Measurements from ENCODE around the gene CMKLR1. TPM values are rescaled to one million over a fixed set of nuclear protein-coding genes. Genes with fewer than 3 reads are reported as not detected.

The CMKLR1 gene
- total RNA-seq, 1 donor from 2014 or later: 0.12 TPM

- H3K4me3 ChIP-seq (ENCODE audit: low read depth, low read length): no peak overlapping the region
- no peak for DNase-seq (ENCODE audit: low read depth)
- TF ChIP-seq CTCF (conservative IDR thresholded peaks at IDR 0.05; ENCODE audit: low read depth, low read length): no peak
Observed at GRCh38 chr12:108302016-108302402, 37.1 kb downstream of the CMKLR1 start.

GRCh38 chr12:108301346-108301745 is 37.8 kb downstream of the CMKLR1 start:
- DNase-seq (ENCODE audit: low read depth): no peak
- no peak for TF ChIP-seq CTCF (conservative IDR thresholded peaks at IDR 0.05; ENCODE audit: low read depth, low read length)
- H3K4me3 ChIP-seq (ENCODE audit: low read depth, low read length): no peak overlapping the region

- no peak overlapping the region for H3K4me3 ChIP-seq (ENCODE audit: low read depth, low read length)
- no peak for TF ChIP-seq CTCF (conservative IDR thresholded peaks at IDR 0.05; ENCODE audit: low read depth, low read length)
- DNase-seq (ENCODE audit: low read depth): no peak
Observed at GRCh38 chr12:108299980-108300696, 39.0 kb downstream of the CMKLR1 start.

GRCh38 chr12:108299516-108299915 is 39.6 kb downstream of the CMKLR1 start:
- TF ChIP-seq CTCF (conservative IDR thresholded peaks at IDR 0.05; ENCODE audit: low read depth, low read length): no peak
- no peak for DNase-seq (ENCODE audit: low read depth)
- no peak overlapping the region for H3K4me3 ChIP-seq (ENCODE audit: low read depth, low read length)

- no peak overlapping the region for H3K4me3 ChIP-seq (ENCODE audit: low read depth, low read length)
- no peak for DNase-seq (ENCODE audit: low read depth)
Observed at GRCh38 chr12:108298761-108299275, 40.3 kb downstream of the CMKLR1 start.

GRCh38 chr12:108297895-108298760 is 41.0 kb downstream of the CMKLR1 start:
- no peak for DNase-seq (ENCODE audit: low read depth)
- TF ChIP-seq CTCF (conservative IDR thresholded peaks at IDR 0.05; ENCODE audit: low read depth, low read length): no peak
- no peak overlapping the region for H3K4me3 ChIP-seq (ENCODE audit: low read depth, low read length)

More at GRCh38 chr12:108298761-108299275, 40.3 kb downstream of the CMKLR1 start:
- TF ChIP-seq CTCF (conservative IDR thresholded peaks at IDR 0.05; ENCODE audit: low read depth, low read length): no peak

All from epithelial cell of proximal tubule (primary cell).